IPS-11a (cell line): ENCODE results near the gene SCAMP4.

Experiments
- H3K4me3 ChIP-seq: one replicate; pipeline ENCODE4 v1.5.1; 2013; ENCODE audit warnings: low read depth, low read length, control low read depth

Gene SCAMP4, protein sequence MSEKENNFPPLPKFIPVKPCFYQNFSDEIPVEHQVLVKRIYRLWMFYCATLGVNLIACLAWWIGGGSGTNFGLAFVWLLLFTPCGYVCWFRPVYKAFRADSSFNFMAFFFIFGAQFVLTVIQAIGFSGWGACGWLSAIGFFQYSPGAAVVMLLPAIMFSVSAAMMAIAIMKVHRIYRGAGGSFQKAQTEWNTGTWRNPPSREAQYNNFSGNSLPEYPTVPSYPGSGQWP

GRCh38 chr19:1905110-1905862, at the start of gene SCAMP4, which contains the start of gene ADAT3:
TSS of gene SCAMP4 (plus strand) at chr19:1905399. CDS start at chr19:1915020, 9,621 bp downstream.
TSS of gene ADAT3 (plus strand) at chr19:1905399. CDS start at chr19:1912048, 6,649 bp downstream.
- peak within 1 kb of the TSS; percentile 40 for H3K4me3 ChIP-seq

GRCh38 chr19:1855828-1856255, 49.4 kb upstream of the SCAMP4 start:
- H3K4me3 ChIP-seq: no peak overlapping the region

GRCh38 chr19:1856345-1856697, 48.9 kb upstream of the SCAMP4 start:
- no peak overlapping the region for H3K4me3 ChIP-seq

GRCh38 chr19:1856698-1857603, 48.2 kb upstream of the SCAMP4 start:
- H3K4me3 ChIP-seq: peak overlapping the region; percentile 27

- peak overlapping the region; percentile 27 for H3K4me3 ChIP-seq
These were observed 47.4 kb upstream of the SCAMP4 start for GRCh38 chr19:1857648-1858326.

- H3K4me3 ChIP-seq: no peak overlapping the region
These were observed 46.7 kb upstream of the SCAMP4 start for GRCh38 chr19:1858412-1859081.

GRCh38 chr19:1859331-1859781, 45.8 kb upstream of the SCAMP4 start:
- H3K4me3 ChIP-seq: no peak overlapping the region

DNA sequence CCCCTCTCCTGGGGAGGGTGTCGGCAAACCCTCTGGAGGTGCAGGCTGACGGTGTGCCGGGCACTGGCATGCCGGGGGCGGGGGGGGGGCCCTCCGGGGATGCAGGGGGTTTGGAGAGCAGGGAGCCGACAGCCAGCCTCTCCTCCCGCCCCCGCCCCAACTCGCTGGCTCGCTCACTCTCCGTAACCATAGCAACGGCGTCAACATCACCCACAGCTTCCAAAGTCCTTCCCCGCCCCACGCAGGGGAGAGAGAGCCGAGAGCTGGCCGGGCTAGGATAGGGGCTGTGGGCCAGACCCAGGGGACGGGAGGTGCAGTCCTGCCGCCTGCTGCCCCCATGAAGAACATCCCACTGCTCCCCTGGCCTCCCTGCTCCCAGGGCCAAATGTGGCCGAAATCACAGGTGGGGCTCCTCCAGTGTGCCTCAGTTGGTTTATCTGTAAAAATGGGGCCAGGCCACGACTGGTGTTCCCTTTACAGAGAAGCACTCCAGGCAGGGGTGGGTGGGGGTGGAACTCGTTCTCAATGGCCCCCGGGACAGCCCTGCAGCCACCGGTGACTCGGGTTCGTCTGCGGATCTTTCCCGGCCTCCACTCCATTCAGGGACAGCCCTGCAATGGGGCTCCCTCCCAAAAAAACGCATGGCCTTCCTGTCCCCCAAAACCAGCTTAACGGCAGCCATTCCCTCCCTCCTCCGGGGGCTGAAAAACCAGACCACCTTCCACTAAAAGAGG, 45.0 kb upstream of the SCAMP4 start:
- peak overlapping the region; percentile 1 for H3K4me3 ChIP-seq

- peak overlapping the region; percentile 62 for H3K4me3 ChIP-seq
These were observed 44.2 kb upstream of the SCAMP4 start for GRCh38 chr19:1860821-1861598.

GRCh38 chr19:1861599-1862031, 43.6 kb upstream of the SCAMP4 start:
- peak overlapping the region; percentile 62 for H3K4me3 ChIP-seq

GRCh38 chr19:1862068-1862423, 43.2 kb upstream of the SCAMP4 start:
- peak overlapping the region; percentile 62 for H3K4me3 ChIP-seq

GRCh38 chr19:1862424-1863327, 42.5 kb upstream of the SCAMP4 start:
- peak overlapping the region; percentile 62 for H3K4me3 ChIP-seq

GRCh38 chr19:1863328-1863637, 41.9 kb upstream of the SCAMP4 start, which contains the start of gene KLF16:
TSS of gene KLF16 (minus strand) at chr19:1863579. CDS start at chr19:1863497, 82 bp downstream.
- H3K4me3 ChIP-seq: peak within 1 kb of the TSS; percentile 62

GRCh38 chr19:1863638-1864479, 41.3 kb upstream of the SCAMP4 start:
- H3K4me3 ChIP-seq: peak overlapping the region; percentile 61

GRCh38 chr19:1864480-1865171, 40.6 kb upstream of the SCAMP4 start:
- H3K4me3 ChIP-seq: peak overlapping the region; percentile 61
